DOHH2 (cell line): ENCODE results near the gene OGFOD2.
A peak's percentile ranks its signal among the peaks of the same experiment; 100 is the strongest.

Experiments
- H3F3A ChIP-seq: fragments of 200-600 bp; sonication (generic), shearing (Covaris generic); 2 replicates; pipeline ENCODE4 v1.6.0; 2016; ENCODE audit warnings: antibody characterized with exemption, mild to moderate bottlenecking; ENCODE audit not compliant: control insufficient read depth, insufficient read depth
- H3K27ac ChIP-seq: fragments of 200-600 bp; sonication (generic); 2 replicates; pipeline ENCODE4 v1.5.1; 2014; ENCODE audit warnings: low read depth, mild to moderate bottlenecking, low read length, moderate library complexity
- H3K27me3 ChIP-seq: fragments of 200-600 bp; sonication (generic); 2 replicates; pipeline ENCODE4 v1.6.1; 2014; ENCODE audit warnings: mild to moderate bottlenecking, low read length, mixed read lengths; ENCODE audit not compliant: control insufficient read depth
- H3K36me3 ChIP-seq: fragments of 200-600 bp; sonication (generic); 2 replicates; pipeline ENCODE4 v1.6.1; 2014; ENCODE audit warnings: mild to moderate bottlenecking, low read length, moderate library complexity, mixed read lengths; ENCODE audit not compliant: control insufficient read depth
- H3K4me1 ChIP-seq: fragments of 200-600 bp; sonication (generic); 2 replicates; pipeline ENCODE4 v1.6.1; 2014; ENCODE audit warnings: mild to moderate bottlenecking, low read length, mixed read lengths; ENCODE audit not compliant: control insufficient read depth
- H3K4me2 ChIP-seq: fragments of 200-600 bp; sonication (generic); 2 replicates; pipeline ENCODE4 v1.6.0; 2014; ENCODE audit warnings: mild to moderate bottlenecking, low read length, moderate library complexity
- H3K4me3 ChIP-seq: fragments of 200-600 bp; sonication (generic); 2 replicates; pipeline ENCODE4 v1.5.1; 2014; ENCODE audit warnings: mild to moderate bottlenecking, low read length, mixed read lengths
- H3K79me2 ChIP-seq: fragments of 200-600 bp; sonication (generic); 2 replicates; pipeline ENCODE4 v1.6.1; 2014; ENCODE audit warnings: mild to moderate bottlenecking, low read length, mixed read lengths; ENCODE audit not compliant: control insufficient read depth
- H3K9me2 ChIP-seq: fragments of 200-600 bp; sonication (generic); replicated peaks from 2 replicates; pipeline ENCODE4 v1.6.1; 2014; ENCODE audit warnings: mild to moderate bottlenecking, low read length, mixed read lengths; ENCODE audit not compliant: control insufficient read depth
- H3K9me3 ChIP-seq: fragments of 200-600 bp; sonication (generic); 2 replicates; pipeline ENCODE4 v1.6.1; 2014; ENCODE audit warnings: antibody characterized with exemption, low read length, mixed read lengths; ENCODE audit not compliant: control insufficient read depth, insufficient read depth
- H4K20me1 ChIP-seq: fragments of 200-600 bp; sonication (generic); 2 replicates; pipeline ENCODE4 v1.6.0; 2014; ENCODE audit warnings: low read depth, mild to moderate bottlenecking, antibody characterized with exemption, low read length, moderate library complexity; ENCODE audit not compliant: control insufficient read depth, insufficient read depth
- EZH2phosphoT487 ChIP-seq: fragments of 200-600 bp; sonication (generic); IDR thresholded peaks from 2 replicates; pipeline ENCODE4 v1.6.1; 2017; ENCODE audit warnings: borderline replicate concordance, mild to moderate bottlenecking, antibody characterized with exemption, low read length, moderate library complexity, mixed read lengths
- TF ChIP-seq, protein P1 (sequence below): fragments of 200-600 bp; sonication (generic); IDR thresholded peaks from one replicate; pipeline ENCODE4 v1.5.1; 2014; ENCODE audit warnings: antibody characterized with exemption, mild to moderate bottlenecking, low read depth, low read length; ENCODE audit not compliant: poor library complexity, severe bottlenecking

Gene OGFOD2

DNA sequence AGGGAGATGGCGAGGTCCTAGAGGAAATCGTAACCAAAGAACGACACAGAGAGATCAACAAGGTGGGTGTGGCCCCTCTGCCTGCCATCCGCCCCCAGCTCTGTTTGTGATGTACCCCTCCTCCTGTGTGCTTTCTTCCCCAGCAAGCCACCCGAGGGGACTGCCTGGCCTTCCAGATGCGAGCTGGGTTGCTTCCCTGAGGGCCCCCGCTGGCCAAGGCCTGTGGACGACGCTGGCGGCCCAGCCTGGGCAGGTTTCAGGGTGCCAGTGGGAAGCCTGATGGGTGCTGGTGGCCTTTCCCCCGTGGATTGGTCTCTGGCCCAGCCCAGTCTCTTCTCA is 7.4 kb downstream of the OGFOD2 start:
- H3K4me1 ChIP-seq: peaks cover 39% of the 10 kb centered on the region
- no peaks in the 10 kb centered on the region for H3K9me3 ChIP-seq
- H3K27me3 ChIP-seq: no peaks in the 10 kb centered on the region
- H3K27ac ChIP-seq: no peak overlapping the region
- TF ChIP-seq, protein P1, sequence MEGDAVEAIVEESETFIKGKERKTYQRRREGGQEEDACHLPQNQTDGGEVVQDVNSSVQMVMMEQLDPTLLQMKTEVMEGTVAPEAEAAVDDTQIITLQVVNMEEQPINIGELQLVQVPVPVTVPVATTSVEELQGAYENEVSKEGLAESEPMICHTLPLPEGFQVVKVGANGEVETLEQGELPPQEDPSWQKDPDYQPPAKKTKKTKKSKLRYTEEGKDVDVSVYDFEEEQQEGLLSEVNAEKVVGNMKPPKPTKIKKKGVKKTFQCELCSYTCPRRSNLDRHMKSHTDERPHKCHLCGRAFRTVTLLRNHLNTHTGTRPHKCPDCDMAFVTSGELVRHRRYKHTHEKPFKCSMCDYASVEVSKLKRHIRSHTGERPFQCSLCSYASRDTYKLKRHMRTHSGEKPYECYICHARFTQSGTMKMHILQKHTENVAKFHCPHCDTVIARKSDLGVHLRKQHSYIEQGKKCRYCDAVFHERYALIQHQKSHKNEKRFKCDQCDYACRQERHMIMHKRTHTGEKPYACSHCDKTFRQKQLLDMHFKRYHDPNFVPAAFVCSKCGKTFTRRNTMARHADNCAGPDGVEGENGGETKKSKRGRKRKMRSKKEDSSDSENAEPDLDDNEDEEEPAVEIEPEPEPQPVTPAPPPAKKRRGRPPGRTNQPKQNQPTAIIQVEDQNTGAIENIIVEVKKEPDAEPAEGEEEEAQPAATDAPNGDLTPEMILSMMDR: no peak
- no peak for TF ChIP-seq EZH2phosphoT487
- H3K9me2 ChIP-seq: no peaks in the 10 kb centered on the region
- peak overlapping the region; percentile 94; the same call in 1 of the 2 replicates for H3K4me3 ChIP-seq
- H3K79me2 ChIP-seq: peaks cover 55% of the 10 kb centered on the region
- H4K20me1 ChIP-seq: peaks cover 9% of the 10 kb centered on the region; the same call in 1 of the 2 replicates
- peaks cover 7% of the 10 kb centered on the region; the same call in 1 of the 2 replicates for H3F3A ChIP-seq
- peaks cover 56% of the 10 kb centered on the region for H3K36me3 ChIP-seq
- H3K4me2 ChIP-seq: peak overlapping the region; percentile 83

DNA sequence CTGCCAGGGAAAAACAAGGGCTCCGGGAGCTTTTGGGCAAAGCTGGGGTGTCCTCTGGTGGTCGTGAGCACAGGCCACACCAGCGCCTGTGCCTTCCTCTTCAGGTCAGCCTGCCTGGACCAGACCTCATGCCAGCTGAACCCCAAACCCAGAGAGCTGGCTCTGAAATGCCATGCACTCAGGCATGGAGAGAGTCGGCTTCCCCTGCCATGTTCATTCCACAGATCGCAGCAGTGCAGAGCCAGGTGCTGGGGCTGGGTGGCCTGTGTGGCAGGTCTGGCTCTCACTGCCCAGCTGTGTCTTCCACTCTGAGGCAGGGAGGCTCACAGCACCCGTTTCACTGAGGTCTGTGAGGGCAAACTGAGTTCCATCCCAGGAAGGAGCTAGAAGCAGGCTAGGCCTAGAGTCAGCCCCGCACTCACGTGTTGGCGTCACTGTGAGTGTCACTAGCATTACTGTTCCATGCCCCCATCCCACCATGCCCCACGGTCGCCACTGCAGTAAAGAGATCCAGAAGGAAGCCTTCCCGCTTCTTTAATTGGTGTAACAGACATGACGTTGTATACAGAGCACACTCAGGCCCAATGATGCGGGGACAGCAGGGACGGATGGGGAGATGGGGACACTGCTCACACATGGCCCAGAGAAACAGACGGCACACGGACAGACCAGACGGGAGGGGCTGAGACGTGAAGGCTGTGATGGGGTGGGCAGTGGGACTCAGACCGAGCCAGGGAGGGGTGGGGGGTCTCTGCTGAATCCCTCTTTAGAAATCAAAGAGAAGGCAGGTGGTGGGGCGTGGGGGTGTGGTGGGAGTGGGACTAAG is 8.1 kb downstream of the OGFOD2 start:
- Histone ChIP-seq H3K4me3 (no peak overlapping the region), H3K4me2 (peak overlapping the region; percentile 83; the same call in 1 of the 2 replicates), H3F3A (peaks cover 7% of the 10 kb centered on the region; the same call in 1 of the 2 replicates), H3K9me2 (no peaks in the 10 kb centered on the region), H3K36me3 (peaks cover 49% of the 10 kb centered on the region), H3K27ac (no peak overlapping the region), H3K4me1 (peaks cover 39% of the 10 kb centered on the region), H3K27me3 (no peaks in the 10 kb centered on the region), H3K9me3 (no peaks in the 10 kb centered on the region), H3K79me2 (peaks cover 47% of the 10 kb centered on the region), H4K20me1 (peaks cover 9% of the 10 kb centered on the region; the same call in 1 of the 2 replicates)
- TF ChIP-seq, protein P1: no peak
- no peak for TF ChIP-seq EZH2phosphoT487

DNA sequence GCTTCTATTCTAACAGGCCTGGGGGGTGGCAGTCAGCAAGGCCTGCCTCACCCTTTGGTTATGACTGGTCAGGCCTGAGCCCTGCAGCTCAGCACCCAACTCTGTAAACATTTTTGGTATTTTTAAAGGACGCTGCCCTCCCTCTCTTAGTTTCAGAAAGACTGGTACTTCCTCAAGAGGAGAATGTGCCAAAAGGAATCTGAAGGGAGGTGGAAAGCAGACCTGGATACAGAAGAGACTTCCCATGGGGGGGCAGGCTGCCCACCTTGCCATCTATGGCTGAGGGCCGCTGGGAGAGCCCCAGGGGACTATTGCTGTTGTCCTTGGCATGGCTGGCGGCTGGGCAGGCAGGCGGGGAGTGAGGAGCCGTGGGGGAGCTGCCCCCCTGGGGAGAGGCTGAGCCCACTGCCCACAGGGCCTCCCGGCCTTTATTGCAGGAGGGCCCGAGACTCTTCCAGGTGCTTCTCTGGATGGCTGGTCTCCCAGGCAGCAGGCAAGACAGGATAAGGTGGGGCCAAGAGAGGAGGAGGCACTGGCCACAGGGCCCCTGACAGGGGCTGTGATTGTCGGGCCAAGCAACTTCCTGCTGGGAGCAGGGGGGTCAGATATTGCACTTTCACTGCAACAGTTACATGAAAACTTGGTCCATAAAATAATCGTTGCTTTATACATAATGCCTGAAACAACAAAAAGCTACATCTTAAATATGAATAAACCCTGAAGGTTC is 8.9 kb downstream of the OGFOD2 start:
- Histone ChIP-seq H3K4me1 (peaks cover 37% of the 10 kb centered on the region), H3F3A (peaks cover 7% of the 10 kb centered on the region; the same call in 1 of the 2 replicates), H3K36me3 (peaks cover 42% of the 10 kb centered on the region), H3K27ac (no peak overlapping the region), H3K27me3 (no peaks in the 10 kb centered on the region), H3K4me3 (no peak overlapping the region), H3K9me2 (no peaks in the 10 kb centered on the region), H4K20me1 (peaks cover 9% of the 10 kb centered on the region; the same call in 1 of the 2 replicates), H3K4me2 (peak overlapping the region; percentile 11; the same call in 1 of the 2 replicates), H3K9me3 (no peaks in the 10 kb centered on the region), H3K79me2 (peaks cover 40% of the 10 kb centered on the region)
- no peak for TF ChIP-seq EZH2phosphoT487
- TF ChIP-seq, protein P1: no peak
